Measurements from ENCODE around the gene GPHB5. TPM values are rescaled to one million over a fixed set of nuclear protein-coding genes. Genes with fewer than 3 reads are reported as not detected.
"Not testable (repeated sequence)": the region's sequence is repeated elsewhere in the genome, so short reads cannot be mapped to it uniquely, and the experiment has no call there.

The GPHB5 gene
- total RNA-seq, 2 experiments from 2014 or later = not detected

DNA sequence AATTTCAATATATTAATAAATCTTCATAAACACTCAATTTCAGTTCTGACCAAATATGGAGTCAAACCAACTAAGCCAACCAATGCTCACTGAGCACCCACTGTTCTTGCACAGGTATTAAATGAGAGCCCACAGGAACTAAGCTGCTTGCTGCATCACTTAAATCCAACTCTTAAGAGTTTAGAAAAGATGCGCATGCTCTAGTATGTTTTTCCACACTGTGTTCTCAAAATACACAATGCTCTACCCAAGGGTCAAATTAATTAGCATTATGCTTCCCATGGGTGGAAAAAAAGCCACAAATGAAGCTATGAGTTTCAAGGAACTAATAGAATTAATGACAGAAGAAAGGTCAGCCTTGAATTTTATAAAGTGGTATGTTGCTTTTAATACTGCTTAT, 3.7 kb upstream of the GPHB5 start:
- ChIA-PET POLR2A (interaction anchor here (0.6 kb wide), 1 partner anchor 357 kb away, joined by 3 read pairs; no protein-coding TSS in a partner anchor), CTCF (no interaction called here)
- Mint-ChIP-seq H3K36me3 (ENCODE audit: low read depth) (no peaks in the 10 kb centered on the region), H3K27me3 (ENCODE audit: low read depth) (peaks cover 2% of the 10 kb centered on the region), H3K4me1 (ENCODE audit: low read depth) (no peaks in the 10 kb centered on the region), H3K9me3 (ENCODE audit: insufficient read depth) (no peaks in the 10 kb centered on the region), H3K4me3 (no peak overlapping the region), H3K27ac (no peak overlapping the region)
- ATAC-seq (no peak), DNase-seq (no peak)

DNA sequence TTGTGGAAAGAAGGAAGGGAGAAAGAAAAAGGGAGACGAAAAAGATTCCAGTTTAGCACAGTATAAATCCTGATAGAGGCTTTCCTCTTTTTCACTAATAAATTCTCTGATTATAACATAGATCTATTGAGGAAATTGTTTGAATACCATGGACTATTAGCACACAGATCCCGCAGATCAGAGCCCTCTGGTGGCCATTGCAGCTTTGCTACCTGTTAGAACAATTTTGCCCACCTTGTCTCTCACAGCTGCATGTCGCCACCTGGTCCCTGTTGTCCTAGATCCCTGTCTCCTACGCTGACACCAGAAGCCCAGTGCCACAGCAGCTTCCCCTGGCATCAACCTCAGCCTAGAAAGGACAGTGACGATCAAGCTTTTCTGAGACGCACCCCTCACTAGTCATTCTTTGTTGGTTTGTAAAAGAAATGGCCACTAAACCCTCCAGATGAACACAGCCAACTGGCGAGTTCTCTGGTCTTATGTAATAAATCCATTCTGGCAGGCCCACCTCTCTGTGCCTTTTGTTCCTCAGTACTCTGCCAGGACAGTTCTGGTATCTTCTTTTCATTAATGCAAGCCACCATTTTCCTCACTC, 9.9 kb downstream of the GPHB5 start:
- H3K9me3 Mint-ChIP-seq (ENCODE audit: insufficient read depth) = no peaks in the 10 kb centered on the region
- DNase-seq (no peak), ATAC-seq (no peak)
- POLR2A ChIA-PET = no interaction called here
- peaks cover 30% of the 10 kb centered on the region for H3K27me3 Mint-ChIP-seq (ENCODE audit: low read depth)
- no peaks in the 10 kb centered on the region for H3K4me1 Mint-ChIP-seq (ENCODE audit: low read depth)
- CTCF ChIA-PET = interaction anchor here (2.0 kb wide), 1 partner anchor 13 kb away, joined by 5 read pairs; no protein-coding TSS in a partner anchor
- H3K27ac Mint-ChIP-seq = no peak overlapping the region
- no peaks in the 10 kb centered on the region for H3K36me3 Mint-ChIP-seq (ENCODE audit: low read depth)
- no peak overlapping the region for H3K4me3 Mint-ChIP-seq

DNA sequence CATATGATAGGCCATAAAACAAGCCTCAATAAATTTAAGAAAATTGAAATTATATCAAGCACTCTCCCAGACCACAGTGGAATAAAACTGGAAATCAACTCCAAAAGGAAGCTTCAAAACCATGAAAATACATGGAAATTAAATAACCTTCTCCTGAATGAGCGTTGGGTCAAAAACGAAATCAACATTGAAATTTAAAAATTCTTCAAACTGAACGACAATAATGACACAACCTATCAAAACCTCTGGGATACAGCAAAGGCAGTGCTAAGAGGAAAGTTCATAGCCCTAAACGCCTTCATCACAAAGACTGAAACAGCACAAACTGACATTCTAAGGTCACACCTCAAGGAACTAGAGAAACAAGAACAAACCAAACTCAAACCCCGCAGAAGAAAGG, 14.3 kb downstream of the GPHB5 start:
- H3K4me3 Mint-ChIP-seq; H3K27ac Mint-ChIP-seq; ATAC-seq; POLR2A ChIA-PET; DNase-seq; CTCF ChIA-PET; H3K36me3 Mint-ChIP-seq (ENCODE audit: low read depth); H3K4me1 Mint-ChIP-seq (ENCODE audit: low read depth); H3K9me3 Mint-ChIP-seq (ENCODE audit: insufficient read depth): not testable (repeated sequence)
- peaks cover 27% of the 10 kb centered on the region for H3K27me3 Mint-ChIP-seq (ENCODE audit: low read depth)

DNA sequence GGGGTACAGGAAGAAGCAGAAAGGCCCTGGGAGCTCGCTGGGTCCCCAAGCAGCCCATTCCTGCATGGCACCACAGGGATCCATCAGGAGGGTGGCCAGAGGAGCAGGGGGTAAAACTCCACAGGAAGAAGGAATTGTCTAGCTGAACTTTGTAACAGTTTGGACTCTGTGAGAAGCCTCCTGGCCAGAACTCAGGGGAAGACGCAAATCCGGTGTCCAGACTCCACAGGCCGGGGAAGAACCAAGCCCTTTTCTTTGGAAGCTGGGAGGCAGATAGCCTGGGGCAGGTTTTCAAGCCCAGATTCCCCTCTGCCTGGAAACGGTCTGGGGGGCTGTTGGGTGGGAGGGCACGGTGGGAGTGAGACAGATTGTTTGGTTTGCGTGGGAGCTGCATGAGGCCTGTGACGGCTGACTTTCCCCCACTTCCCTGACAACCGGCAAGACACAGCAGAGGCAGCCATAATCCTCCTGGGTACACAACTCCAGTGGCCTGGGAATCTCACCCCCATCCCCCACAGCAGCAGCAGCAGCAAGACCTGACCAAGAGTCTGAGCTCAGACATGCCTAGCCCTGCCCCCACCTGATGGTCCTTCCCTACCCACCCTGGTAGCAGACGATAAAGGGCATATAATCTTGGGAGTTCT, 16.7 kb downstream of the GPHB5 start:
- H3K4me1 Mint-ChIP-seq (ENCODE audit: low read depth) = peaks cover 15% of the 10 kb centered on the region
- H3K9me3 Mint-ChIP-seq (ENCODE audit: insufficient read depth) = no peaks in the 10 kb centered on the region
- DNase-seq = no peak
- POLR2A ChIA-PET = no interaction called here
- no peak for ATAC-seq
- no peak overlapping the region for H3K4me3 Mint-ChIP-seq
- H3K36me3 Mint-ChIP-seq (ENCODE audit: low read depth) = no peaks in the 10 kb centered on the region
- H3K27ac Mint-ChIP-seq = no peak overlapping the region
- CTCF ChIA-PET = interaction anchor here (0.5 kb wide), 1 partner anchor 29 kb away, joined by 3 read pairs; no protein-coding TSS in a partner anchor
- peaks cover 12% of the 10 kb centered on the region for H3K27me3 Mint-ChIP-seq (ENCODE audit: low read depth)

DNA sequence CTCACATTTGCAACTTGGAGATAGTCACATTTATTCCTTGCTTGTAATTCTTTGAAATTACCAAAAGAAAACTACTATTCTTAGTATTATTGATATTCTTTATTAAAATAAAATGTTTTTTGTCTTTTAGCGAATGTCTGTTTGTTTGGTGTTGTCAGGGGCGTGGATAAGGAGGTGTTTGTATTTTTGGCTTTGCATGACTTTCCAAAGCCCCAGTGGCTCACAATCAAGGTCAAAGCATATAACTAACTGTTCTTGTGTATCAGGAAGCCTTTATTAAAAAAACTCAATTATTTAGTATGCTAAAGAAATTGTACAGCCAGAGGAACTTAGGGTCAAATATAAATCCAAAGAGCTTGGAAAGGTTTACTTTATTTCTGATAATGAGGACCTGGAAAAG, 17.9 kb downstream of the GPHB5 start:
- H3K36me3 Mint-ChIP-seq (ENCODE audit: low read depth) = no peaks in the 10 kb centered on the region
- peaks cover 15% of the 10 kb centered on the region for H3K4me1 Mint-ChIP-seq (ENCODE audit: low read depth)
- H3K27me3 Mint-ChIP-seq (ENCODE audit: low read depth) = peaks cover 10% of the 10 kb centered on the region
- H3K9me3 Mint-ChIP-seq (ENCODE audit: insufficient read depth) = no peaks in the 10 kb centered on the region
- DNase-seq = no peak
- no peak overlapping the region for H3K4me3 Mint-ChIP-seq
- POLR2A ChIA-PET = no interaction called here
- CTCF ChIA-PET = no interaction called here
- H3K27ac Mint-ChIP-seq = no peak overlapping the region
- ATAC-seq = no peak

DNA sequence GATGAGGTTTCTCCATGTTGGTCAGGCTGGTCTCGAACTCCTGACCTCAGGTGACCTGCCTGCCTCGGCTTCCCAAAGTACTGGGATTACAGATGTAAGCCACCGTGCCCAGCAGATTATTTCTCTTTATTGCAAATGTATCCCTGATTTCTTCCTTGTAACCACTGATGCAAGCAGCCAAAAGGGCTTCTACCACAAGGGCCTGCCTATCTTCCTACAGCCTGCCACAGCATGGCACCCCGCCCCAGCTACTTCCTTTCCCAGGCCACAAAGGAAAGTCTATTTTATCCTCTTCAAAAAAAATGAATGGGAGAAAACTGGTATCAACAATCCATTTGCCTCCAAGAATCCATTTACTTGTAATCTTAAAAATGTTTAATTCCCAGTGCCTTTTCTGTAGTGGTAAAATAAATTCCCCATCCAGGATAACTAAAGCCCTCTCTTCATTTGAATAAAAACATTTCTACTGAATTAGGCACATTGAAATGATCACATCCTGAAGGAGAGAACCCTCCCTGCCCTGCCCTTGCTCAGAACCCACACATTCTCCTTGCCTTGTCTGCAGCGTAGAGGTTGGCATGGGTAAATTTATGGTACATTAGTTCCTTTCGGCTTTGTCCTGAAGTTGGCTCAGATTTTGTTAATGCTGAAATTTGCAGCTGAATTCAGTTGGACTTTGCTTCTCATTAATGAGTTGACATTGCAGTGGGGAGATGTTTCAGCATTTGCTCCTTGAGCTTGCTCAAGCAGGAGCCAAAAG, 19.2 kb downstream of the GPHB5 start:
- Mint-ChIP-seq H3K9me3 (ENCODE audit: insufficient read depth) (no peaks in the 10 kb centered on the region), H3K36me3 (ENCODE audit: low read depth) (no peaks in the 10 kb centered on the region), H3K27me3 (ENCODE audit: low read depth) (peaks cover 13% of the 10 kb centered on the region), H3K27ac (no peak overlapping the region), H3K4me1 (ENCODE audit: low read depth) (peaks cover 24% of the 10 kb centered on the region), H3K4me3 (no peak overlapping the region)
- ATAC-seq (no peak), DNase-seq (no peak)
- CTCF ChIA-PET = interaction anchor here (0.6 kb wide), 1 partner anchor 1009 kb away, joined by 3 read pairs; no protein-coding TSS in a partner anchor
- POLR2A ChIA-PET = no interaction called here

DNA sequence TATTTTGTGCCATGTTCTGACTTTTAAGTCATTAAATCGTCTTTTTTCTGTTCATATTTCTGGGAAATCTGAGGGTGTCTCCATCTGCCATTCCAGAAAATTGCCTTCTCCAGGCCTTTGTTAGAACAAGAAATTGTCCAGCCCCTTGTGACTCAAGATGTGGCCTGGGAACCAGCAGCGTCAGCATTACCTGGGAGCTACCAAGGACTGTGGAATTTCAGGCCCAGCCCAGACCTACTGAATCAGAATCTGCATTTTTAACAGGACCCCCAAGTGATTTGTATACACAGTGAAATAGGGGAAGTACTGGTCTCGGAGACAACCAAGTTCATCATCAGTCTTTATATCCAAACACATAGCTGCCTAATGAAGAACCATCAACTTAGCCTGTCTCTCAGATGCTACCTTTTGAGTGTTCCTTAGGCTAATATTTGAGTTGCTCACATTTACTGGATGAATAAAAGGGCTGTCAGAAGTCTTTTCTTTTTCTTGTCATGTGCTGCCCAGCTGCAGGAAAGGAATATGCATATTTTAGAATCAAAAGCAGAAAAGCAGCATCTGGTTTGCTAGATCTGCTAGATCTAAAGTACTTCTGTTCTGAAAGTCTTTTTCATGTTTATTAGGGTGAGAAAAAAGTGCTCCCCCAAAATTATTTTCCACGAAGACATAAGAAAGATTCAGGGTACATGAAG, 21.2 kb downstream of the GPHB5 start:
- peaks cover 9% of the 10 kb centered on the region for H3K27me3 Mint-ChIP-seq (ENCODE audit: low read depth)
- no peak overlapping the region for H3K27ac Mint-ChIP-seq
- ChIA-PET POLR2A (no interaction called here), CTCF (interaction anchor here (1.4 kb wide), 1 partner anchor 14 kb away, joined by 3 read pairs; no protein-coding TSS in a partner anchor)
- H3K36me3 Mint-ChIP-seq (ENCODE audit: low read depth) = no peaks in the 10 kb centered on the region
- H3K4me1 Mint-ChIP-seq (ENCODE audit: low read depth) = peaks cover 24% of the 10 kb centered on the region
- no peak for DNase-seq
- no peaks in the 10 kb centered on the region for H3K9me3 Mint-ChIP-seq (ENCODE audit: insufficient read depth)
- H3K4me3 Mint-ChIP-seq = no peak overlapping the region
- ATAC-seq = no peak

DNA sequence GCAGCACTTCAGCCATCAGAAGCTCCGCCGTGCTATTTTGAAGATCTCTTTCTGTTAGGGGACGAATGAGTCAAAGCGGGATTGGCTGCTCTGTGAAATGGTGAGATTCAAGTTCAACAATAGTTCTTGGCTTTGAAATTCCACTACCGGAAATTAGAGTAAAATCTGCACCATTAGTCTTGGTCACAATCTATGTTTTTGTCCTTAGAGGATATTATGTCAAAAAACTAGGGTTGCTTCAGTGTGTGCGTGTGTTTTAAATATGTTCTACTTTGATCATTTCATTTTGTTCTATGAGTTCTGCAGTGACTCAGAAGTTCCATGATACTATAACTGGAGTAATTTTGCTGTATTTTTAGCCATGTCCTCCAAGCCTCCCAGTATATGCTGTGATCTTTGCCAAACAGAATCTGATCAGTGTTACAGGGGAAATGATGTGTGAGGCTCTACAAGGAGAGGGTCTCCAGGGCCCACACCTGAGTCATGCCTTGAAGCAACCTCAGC, 22.6 kb downstream of the GPHB5 start:
- ChIA-PET CTCF (interaction anchor here (1.4 to 1.5 kb wide), 2 partner anchors 13 kb away, joined by 3 to 5 read pairs; no protein-coding TSS in a partner anchor), POLR2A (no interaction called here)
- H3K4me3 Mint-ChIP-seq = no peak overlapping the region

DNA sequence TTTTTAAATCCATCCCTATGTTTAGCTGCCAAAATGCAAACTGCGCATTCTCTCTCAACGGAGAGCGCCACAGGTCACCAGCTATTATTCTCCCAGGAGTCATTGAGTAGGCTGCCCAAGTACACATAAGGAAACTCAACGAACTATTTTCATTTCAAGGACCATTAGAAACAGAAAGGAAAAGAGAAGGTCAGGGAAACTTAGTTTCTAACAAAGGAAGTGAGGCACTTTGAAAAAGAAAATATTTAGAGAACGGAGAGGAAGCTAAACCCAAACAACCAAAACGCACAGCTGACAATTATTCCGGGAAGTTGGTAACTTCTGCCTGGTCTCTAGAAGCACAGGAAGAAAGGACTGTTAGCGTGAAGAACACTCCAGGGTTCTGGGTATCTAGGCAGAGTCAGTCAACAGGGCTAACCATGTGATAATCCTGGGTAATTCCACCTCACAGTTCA, 23.5 kb downstream of the GPHB5 start:
- Mint-ChIP-seq H3K9me3 (ENCODE audit: insufficient read depth) (no peaks in the 10 kb centered on the region), H3K27me3 (ENCODE audit: low read depth) (peaks cover 15% of the 10 kb centered on the region), H3K4me1 (ENCODE audit: low read depth) (peaks cover 24% of the 10 kb centered on the region), H3K36me3 (ENCODE audit: low read depth) (no peaks in the 10 kb centered on the region), H3K27ac (no peak overlapping the region), H3K4me3 (no peak overlapping the region)
- ATAC-seq (no peak), DNase-seq (no peak)
- CTCF ChIA-PET = interaction anchor here (0.9 to 1.5 kb wide), 2 partner anchors 12 to 14 kb away, joined by 3 to 5 read pairs; no protein-coding TSS in a partner anchor
- POLR2A ChIA-PET = no interaction called here

More for the DNA sequence above, 22.6 kb downstream of the GPHB5 start:
- Mint-ChIP-seq H3K9me3 (ENCODE audit: insufficient read depth) (no peaks in the 10 kb centered on the region), H3K27me3 (ENCODE audit: low read depth) (peaks cover 13% of the 10 kb centered on the region), H3K36me3 (ENCODE audit: low read depth) (no peaks in the 10 kb centered on the region), H3K4me1 (ENCODE audit: low read depth) (peaks cover 24% of the 10 kb centered on the region), H3K27ac (no peak overlapping the region)
- ATAC-seq (no peak), DNase-seq (no peak)

DNA sequence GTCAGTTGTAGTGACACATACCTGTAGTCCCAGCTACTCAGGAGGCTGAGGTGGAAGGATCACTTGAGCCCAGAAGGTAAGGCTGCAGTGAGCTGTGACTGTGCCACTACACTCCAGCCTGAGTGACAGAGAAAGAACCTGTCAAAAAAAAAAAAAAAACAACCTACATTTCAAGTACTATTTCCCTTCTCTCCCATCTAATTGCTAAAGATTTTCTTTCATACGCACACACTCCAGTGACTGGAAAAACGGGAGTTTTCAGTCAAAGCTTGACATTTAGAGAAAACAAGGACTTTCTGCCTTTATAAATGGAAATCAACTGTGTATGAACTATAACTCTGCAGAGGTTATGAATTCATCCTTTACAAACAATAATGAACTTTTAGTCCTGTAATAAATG, 25.9 kb downstream of the GPHB5 start:
- H3K9me3 Mint-ChIP-seq (ENCODE audit: insufficient read depth) = no peaks in the 10 kb centered on the region
- H3K4me3 Mint-ChIP-seq = no peak overlapping the region
- DNase-seq (no peak), ATAC-seq (no peak)
- H3K4me1 Mint-ChIP-seq (ENCODE audit: low read depth) = peaks cover 8% of the 10 kb centered on the region
- CTCF ChIA-PET = no interaction called here
- H3K27me3 Mint-ChIP-seq (ENCODE audit: low read depth) = peaks cover 15% of the 10 kb centered on the region
- H3K27ac Mint-ChIP-seq = no peak overlapping the region
- POLR2A ChIA-PET = no interaction called here
- H3K36me3 Mint-ChIP-seq (ENCODE audit: low read depth) = no peaks in the 10 kb centered on the region

DNA sequence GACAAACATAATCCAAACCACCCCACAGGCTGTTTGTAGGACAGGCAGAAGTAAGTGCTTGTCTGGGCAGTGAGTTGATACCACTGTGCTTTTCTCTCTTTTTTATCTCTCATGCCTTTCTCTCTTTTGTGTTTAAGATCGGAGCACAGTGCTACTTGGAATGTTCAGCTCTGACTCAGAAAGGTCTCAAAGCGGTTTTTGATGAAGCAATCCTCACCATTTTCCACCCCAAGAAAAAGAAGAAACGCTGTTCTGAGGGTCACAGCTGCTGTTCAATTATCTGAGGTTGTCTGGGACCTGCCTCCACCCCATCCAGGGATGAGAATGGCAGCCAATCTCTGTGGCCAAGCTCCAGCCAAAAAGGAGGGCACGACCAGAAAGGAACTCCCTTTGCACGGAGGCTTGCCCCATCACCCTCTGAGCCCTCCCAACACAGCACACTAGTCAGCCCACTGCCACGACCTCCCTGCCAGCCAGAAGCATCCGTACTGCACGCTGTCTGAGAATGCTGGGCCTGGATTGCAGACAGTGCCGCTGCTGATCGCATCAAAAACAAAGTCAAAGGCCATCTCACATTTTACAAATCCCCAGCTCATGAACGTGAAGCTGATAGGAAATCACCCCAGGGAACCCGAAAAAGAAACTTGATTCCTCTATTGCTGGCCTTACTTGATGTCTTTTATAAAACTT, 27.8 kb downstream of the GPHB5 start:
- ChIA-PET CTCF (no interaction called here), POLR2A (no interaction called here)
- H3K4me1 Mint-ChIP-seq (ENCODE audit: low read depth) = peaks cover 8% of the 10 kb centered on the region
- H3K27ac Mint-ChIP-seq = no peak overlapping the region
- DNase-seq (no peak), ATAC-seq (no peak)
- H3K27me3 Mint-ChIP-seq (ENCODE audit: low read depth) = peaks cover 13% of the 10 kb centered on the region
- no peak overlapping the region for H3K4me3 Mint-ChIP-seq
- H3K36me3 Mint-ChIP-seq (ENCODE audit: low read depth) = no peaks in the 10 kb centered on the region
- no peaks in the 10 kb centered on the region for H3K9me3 Mint-ChIP-seq (ENCODE audit: insufficient read depth)
